Right forelimb (tissue), 1 donor: ENCODE measurements around the gene NETO2.
"Not testable (repeated sequence)": the region's sequence is repeated elsewhere in the genome, so short reads cannot be mapped to it uniquely, and the experiment has no call there.

Source experiments
- DNase-seq: peaks from one replicate; pipeline ENCODE4 v3.0.0-alpha.2; 2018

NETO2 gene

GRCh38 chr16:47132308-47132707 is 11.4 kb downstream of the NETO2 start:
- DNase-seq, result no peak

DNA sequence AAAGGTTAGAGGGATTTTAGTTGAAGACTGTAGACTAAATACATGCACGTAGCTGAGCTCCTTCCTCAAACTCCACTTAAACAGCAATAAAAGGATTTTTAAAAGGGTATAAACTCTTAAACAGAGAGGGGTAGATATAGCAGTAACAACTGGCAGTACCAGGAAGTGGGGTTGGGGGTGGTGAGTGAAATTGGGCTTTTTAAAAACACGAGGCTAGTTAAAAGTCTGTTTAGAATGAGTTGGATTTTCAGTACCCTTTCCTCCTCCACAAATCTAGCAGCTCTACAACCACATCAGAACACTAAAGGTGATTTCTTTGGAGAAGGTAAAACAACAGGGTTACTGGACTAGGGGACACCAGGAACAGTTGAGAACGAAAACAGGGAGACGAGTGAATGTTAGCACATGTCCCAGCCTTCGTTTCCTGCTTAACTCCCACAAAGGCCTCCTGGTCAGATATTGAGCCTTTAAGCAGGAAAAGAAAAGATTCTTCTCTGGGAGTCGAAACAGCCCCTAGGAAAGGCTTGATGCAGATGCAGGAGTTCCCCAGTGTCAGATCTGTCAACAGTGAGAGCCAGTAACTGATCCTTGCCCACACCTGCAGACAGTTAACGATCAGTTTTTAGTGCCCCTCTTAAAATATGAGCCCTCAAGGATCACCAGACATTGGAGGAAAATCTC is 13.8 kb downstream of the NETO2 start:
- no peak for DNase-seq

DNA sequence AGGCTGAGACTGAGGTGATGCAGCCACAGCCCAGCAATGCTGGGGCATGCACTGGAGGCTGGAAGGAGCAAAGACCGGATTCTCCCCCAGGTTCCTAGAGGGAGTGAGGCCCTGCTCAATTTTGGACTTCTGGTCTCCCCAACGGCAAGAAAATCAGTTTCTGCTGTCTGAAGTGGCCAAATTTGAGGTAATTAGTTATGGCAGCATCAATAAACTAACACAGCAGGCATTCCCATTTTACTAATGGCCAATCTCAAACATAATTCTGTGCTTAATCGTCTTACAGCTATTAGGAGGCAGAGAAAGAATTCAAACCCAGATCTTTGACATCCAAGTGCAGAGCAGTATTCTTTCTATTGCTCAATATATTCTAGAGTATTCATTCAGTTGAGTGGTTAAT is 16.2 kb downstream of the NETO2 start:
- DNase-seq, result no peak

DNA sequence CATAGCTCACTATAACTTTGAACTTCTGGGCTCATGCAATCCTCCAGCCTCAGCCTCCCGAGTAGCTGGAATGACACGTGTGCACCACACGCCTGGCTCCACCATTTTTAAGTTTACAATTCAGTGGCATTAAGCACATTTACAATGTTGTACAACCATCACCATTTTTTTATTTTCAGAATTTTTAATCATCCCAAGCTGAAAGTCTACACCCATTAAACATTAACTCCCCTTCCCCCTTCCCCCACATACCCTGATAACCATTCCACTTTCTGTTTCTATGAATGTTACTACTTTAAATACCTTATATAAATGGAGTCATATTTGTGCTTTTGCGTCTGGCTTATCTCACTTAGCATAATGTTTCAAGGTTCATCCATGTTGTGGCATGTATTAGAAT is 18.0 kb downstream of the NETO2 start:
- DNase-seq, result no peak

- no peak for DNase-seq
Observed at GRCh38 chr16:47113130-47113529, 30.6 kb downstream of the NETO2 start.

DNA sequence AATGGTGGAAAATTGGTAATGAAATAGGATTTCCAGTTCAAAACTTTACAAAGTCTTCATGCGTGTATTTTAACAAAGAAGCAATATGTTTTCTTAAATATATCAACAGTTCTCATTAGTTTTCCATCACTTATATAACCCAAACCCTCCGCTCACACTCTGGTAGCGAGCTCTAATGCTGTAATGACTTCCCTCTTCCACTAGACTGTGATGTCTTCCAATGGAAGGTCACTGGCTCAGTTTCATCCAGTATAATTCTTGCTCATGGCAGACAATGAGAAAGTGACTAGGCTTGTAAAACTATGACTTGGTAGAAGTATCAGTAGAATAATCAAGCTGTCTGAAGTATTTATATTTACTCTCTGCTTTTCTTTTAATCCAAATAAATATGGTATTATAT is 32.8 kb downstream of the NETO2 start:
- DNase-seq, result no peak

DNA sequence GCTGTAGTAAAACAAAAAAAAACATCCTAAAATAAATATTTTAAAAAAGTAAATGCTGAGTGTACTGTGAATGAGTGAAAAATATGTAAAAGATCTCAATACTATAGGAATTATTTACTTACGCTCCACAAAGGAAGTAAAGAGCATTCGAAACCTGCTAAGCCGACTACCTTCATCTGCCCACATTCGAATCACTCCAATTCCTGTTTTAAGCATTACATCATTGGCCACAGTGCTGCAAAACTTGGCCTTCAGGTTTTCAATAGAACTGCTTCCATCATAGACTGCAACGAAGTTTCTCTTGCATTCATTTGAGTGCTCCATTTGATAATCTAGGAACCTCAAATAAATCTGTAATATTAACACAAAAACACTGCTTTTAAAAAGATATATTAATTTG is 34.4 kb downstream of the NETO2 start:
- DNase-seq, result no peak

- DNase-seq, result not testable (repeated sequence)
Observed at GRCh38 chr16:47102921-47103320, 40.8 kb downstream of the NETO2 start.

GRCh38 chr16:47097154-47097553 is 46.6 kb downstream of the NETO2 start:
- DNase-seq, result not testable (repeated sequence)

DNA sequence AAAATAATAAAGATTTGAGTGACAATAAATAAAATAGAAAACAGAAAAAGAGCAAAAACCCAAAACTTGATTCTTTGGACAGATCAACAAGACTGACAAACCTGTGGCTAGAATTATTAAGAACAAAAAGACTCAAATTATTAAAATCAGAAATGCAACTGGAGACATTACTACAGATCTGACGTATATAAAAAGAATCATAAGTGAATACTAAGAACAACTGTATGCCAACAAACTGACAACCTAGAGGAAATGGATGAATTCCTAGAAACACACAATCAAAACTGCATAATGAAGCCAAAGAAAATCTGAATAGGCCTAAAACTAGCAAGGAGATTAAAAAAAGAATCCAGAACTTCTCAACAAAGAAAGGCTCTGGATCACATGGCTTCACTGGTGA is 47.4 kb downstream of the NETO2 start:
- DNase-seq, result no peak

GRCh38 chr16:47084198-47084597 is 59.5 kb downstream of the NETO2 start:
- no peak for DNase-seq

- DNase-seq, result no peak
Observed at GRCh38 chr16:47082099-47082865, 61.5 kb downstream of the NETO2 start.

DNA sequence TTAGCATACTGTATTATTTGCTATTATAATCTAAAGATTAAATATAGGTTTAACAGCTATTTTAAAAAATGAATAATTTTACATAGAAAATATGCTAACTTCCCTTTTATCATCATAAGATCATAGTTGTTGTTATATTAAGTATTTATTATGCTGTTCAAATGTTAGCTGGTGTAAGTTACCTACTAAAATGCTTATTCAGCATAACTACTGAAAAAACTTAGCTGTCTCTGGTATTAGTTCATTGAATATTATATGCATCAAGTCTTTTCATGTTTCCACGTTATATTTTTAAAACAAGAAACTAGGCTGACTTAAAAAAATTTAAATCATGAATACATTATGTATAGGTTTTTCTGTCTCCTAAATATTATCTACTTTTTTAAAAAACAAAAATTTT is 62.6 kb downstream of the NETO2 start:
- no peak for DNase-seq

- no peak for DNase-seq
Observed at GRCh38 chr16:47079860-47080259, 63.9 kb downstream of the NETO2 start.

DNA sequence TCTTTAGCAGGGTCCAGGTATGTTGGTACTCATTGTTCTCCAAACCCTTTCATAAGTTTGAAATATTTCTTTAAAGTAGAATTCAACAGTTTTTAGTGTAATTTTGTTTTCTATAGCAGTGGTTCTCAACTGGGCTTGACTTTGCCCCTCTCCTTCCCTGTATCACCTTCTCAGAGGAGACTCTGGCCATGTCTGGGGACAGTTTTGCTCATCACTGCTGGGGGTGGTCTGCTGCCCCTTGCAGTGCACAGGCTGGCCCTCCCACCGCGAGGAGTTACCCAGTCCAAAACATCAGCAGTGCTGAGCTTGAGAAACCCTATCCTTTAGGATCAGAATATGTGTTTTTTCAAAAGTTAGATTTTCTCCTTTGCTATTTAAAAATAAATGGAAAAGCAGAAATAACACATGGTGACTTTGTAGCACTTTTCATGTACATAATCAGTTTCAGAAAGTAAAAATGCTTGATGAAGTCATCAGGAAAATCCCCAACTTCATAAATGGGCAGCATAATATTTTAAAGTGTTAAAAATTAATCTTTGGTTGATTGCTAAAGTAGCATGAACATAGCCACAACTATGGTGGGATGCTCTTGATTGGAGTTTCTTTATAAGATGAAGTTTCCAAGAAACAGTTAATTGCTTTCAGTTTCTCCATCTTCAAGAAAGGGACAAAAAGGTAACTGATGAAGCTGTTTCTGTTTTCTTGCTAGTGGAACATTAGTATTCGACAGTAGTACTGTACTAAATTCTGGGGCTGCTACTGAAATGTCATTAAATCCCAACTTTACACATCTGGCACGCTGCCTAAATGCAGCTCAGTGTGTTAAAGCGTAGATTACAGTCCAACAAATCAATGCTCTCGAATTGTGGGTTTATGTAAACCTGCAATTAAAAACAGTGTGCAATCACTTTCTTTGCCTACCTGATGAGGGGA is 70.3 kb downstream of the NETO2 start:
- DNase-seq, result no peak

GRCh38 chr16:47072158-47072557 is 71.6 kb downstream of the NETO2 start:
- DNase-seq, result no peak

DNA sequence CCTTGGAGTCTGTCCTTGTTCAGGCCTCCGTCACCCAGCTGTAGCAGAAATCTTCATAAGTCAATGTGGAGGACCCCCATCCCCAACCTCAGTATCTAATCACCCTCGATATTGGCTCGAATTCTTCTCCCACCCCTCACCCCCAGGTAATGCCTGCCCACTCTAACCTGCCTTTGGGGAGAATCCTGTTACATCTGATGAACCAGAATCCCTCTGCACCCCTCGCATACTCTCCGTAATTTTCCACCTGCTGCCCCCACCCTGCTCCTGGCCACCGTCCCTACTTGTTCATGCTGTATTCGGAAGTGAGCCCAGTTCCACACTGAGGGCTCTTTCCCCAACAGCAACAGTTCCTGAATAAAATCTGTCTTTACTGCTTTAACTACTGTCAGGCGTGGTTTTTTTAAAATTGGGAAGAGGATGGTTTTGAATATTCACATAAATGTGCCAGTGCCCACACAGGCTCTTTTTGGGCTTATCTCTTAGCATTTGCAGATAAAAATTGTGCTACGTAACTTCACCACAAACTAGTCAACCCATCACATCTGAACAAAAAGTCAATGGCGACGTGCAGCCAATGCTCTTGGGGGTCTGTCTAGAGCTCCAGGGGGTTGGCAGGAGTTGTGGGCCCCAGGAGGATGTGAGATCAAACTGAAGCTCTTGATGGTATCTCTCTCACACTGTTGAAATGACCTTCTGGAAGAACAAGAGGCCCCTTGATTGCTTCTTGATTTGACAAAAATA is 73.7 kb downstream of the NETO2 start:
- DNase-seq, result no peak

GRCh38 chr16:47069313-47069712 is 74.4 kb downstream of the NETO2 start:
- DNase-seq, result no peak

DNA sequence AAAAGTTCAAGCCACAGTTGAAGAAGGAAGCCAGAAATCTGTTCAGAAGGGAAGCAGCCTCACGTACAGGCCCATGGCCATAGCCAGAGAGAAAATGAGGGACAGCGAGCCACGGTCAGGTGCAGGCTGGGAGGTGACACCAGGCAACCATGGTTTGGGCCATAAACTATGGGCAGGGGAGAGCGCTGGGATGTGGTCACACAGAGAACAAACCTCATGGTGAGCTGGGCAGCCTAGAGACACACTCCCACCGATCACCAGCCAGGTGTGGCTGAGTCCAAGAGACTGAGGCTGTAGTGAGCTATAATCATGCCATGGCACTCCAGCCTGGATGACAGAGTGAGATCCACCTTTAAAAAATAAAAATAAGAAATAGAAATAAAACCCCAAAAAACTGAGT is 76.5 kb downstream of the NETO2 start:
- no peak for DNase-seq

DNA sequence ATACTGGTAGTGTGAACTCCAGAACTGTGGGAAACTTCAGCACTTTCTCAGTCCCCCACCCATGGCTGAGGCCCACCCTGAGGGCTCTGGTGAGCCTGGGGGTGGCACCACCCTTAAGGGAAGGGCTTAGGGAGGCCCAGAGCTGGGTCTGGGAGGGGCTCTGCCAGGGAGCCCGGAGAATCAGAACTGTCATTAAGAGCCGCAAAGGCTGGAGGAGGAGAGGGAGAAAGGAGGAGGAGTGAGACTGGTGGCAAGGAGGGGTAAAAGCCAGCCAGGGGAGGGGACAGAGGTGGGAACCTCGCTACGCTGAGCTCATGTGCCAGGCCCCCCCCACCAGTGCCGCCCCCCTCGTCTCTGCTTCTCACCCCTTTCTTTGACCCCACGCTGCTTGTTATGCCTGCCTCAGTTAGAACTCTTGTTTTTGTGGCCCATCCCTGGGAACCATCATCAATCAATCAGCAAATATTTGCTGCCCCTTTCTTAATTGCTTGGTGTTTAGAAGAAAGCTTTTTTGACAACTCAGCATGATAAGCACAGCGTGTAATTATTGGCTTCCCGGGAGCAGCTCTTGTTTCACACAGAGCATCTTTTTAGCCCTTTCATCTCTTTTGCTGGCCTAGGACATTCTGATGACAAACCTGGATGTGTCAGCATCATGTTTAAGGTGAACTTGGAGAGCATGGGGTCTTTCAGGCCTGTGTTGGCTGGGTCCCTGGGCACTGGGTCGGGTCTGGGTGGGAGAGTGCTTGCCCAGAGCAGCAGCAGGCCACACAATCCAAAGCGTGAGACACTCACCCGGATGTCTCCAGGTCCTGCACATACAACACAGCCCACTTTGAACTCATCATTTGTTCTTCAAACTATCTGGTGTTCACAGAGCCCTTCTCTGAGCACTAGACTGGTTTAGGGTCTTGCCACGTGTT is 77.7 kb downstream of the NETO2 start:
- no peak for DNase-seq

GRCh38 chr16:47064775-47065174 is 79.0 kb downstream of the NETO2 start:
- no peak for DNase-seq
